Transverse colon (tissue), 3 donors: ENCODE results near the gene GDNF.

Source experiments
- CTCF ChIP-seq, 5 experiments: fragments of 200-600 bp in 3 of 5; fragments of 450-650 bp in 2 of 5; sonication (generic) in 3 of 5; IDR thresholded peaks; 1 replicate in 2 of 5; 2 replicates in 3 of 5; pipeline ENCODE4 v1.5.1; 2016 to 2017; ENCODE audit warnings: antibody characterized with exemption in 5 of 5, inconsistent platforms in 3 of 5, mild to moderate bottlenecking in 2 of 5, moderate library complexity in 1 of 5
- POLR2A ChIP-seq: fragments of 450-650 bp; IDR thresholded peaks from one replicate; pipeline ENCODE4 v1.6.1; 2016; ENCODE audit warnings: antibody characterized with exemption, mild to moderate bottlenecking, moderate library complexity

GRCh38 chr5:37786862-37787519, 52.9 kb downstream of the GDNF start:
- TF ChIP-seq CTCF (IDR thresholded peaks at IDR 0.05) (no peak), POLR2A (no peak)
